ENCODE results near the gene PAM.

- TF ChIP-seq, protein P1, sequence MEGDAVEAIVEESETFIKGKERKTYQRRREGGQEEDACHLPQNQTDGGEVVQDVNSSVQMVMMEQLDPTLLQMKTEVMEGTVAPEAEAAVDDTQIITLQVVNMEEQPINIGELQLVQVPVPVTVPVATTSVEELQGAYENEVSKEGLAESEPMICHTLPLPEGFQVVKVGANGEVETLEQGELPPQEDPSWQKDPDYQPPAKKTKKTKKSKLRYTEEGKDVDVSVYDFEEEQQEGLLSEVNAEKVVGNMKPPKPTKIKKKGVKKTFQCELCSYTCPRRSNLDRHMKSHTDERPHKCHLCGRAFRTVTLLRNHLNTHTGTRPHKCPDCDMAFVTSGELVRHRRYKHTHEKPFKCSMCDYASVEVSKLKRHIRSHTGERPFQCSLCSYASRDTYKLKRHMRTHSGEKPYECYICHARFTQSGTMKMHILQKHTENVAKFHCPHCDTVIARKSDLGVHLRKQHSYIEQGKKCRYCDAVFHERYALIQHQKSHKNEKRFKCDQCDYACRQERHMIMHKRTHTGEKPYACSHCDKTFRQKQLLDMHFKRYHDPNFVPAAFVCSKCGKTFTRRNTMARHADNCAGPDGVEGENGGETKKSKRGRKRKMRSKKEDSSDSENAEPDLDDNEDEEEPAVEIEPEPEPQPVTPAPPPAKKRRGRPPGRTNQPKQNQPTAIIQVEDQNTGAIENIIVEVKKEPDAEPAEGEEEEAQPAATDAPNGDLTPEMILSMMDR (IDR thresholded peaks at IDR 0.05 in 4 of 5, conservative IDR thresholded peaks at IDR 0.05 in 1 of 5), result no peak
- TF ChIP-seq POLR2A (IDR thresholded peaks at IDR 0.05), result no peak
These were observed 23.4 kb downstream of the PAM start for GRCh38 chr5:102778478-102778877.
